Anterior cingulate cortex (tissue), 58 donors: ENCODE data around the gene RNU1-4.
"Not testable (repeated sequence)": the region's sequence is repeated elsewhere in the genome, so short reads cannot be mapped to it uniquely, and the experiment has no call there.

Source experiments
- DNase-seq, 58 donors: peaks; one replicate each; lab custom pipeline; 2025; lab: John Stamatoyannopoulos, UW

Gene RNU1-4

GRCh38 chr1:16707130-16708093 is 32.9 kb upstream of the RNU1-4 start:
- not testable (repeated sequence) for DNase-seq

- DNase-seq: not testable (repeated sequence)
Observed at GRCh38 chr1:16708704-16709103, 31.6 kb upstream of the RNU1-4 start.

GRCh38 chr1:16709659-16710087 is 30.6 kb upstream of the RNU1-4 start:
- DNase-seq: peak in 9 of 58 donors; percentile 28 to 56 (median 34)

GRCh38 chr1:16710618-16711017 is 29.7 kb upstream of the RNU1-4 start:
- peak in 34 of 58 donors; percentile 25 to 86 (median 58) for DNase-seq

GRCh38 chr1:16712131-16712530 is 28.2 kb upstream of the RNU1-4 start:
- not testable (repeated sequence) for DNase-seq

- DNase-seq: peak in 9 of 58 donors; percentile 13 to 56 (median 30)
Observed at GRCh38 chr1:16712582-16712981, 27.7 kb upstream of the RNU1-4 start.

DNA sequence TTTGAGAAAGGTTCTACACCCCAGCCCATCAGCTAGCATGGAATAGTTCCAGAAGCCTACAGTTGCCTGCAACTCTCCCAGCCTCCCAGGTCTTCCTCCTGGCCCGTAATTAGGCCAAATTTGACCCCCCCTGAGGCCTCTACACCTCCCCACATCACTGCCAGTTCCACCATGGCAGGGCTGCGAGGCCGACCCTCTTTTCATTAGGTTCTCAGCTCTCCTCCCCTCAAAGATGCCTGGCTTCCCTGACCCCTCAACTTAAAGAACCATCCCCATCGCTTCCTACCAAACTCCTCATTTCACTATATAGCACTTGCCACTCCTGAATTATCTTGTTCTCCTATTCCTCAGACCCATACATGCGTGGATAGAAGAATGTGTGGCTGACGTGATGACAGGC is 27.3 kb upstream of the RNU1-4 start:
- DNase-seq: not testable (repeated sequence)

- DNase-seq: not testable (repeated sequence)
Observed at GRCh38 chr1:16713480-16713879, 26.8 kb upstream of the RNU1-4 start.

GRCh38 chr1:16716691-16717335 is 23.5 kb upstream of the RNU1-4 start:
- no peak for DNase-seq

GRCh38 chr1:16717336-16718098 is 22.8 kb upstream of the RNU1-4 start:
- peak in 12 of 58 donors; percentile 22 to 66 (median 41) for DNase-seq

- DNase-seq: not testable (repeated sequence)
Observed at GRCh38 chr1:16718099-16718907, 22.0 kb upstream of the RNU1-4 start.

GRCh38 chr1:16718908-16719533 is 21.3 kb upstream of the RNU1-4 start:
- no peak for DNase-seq

DNA sequence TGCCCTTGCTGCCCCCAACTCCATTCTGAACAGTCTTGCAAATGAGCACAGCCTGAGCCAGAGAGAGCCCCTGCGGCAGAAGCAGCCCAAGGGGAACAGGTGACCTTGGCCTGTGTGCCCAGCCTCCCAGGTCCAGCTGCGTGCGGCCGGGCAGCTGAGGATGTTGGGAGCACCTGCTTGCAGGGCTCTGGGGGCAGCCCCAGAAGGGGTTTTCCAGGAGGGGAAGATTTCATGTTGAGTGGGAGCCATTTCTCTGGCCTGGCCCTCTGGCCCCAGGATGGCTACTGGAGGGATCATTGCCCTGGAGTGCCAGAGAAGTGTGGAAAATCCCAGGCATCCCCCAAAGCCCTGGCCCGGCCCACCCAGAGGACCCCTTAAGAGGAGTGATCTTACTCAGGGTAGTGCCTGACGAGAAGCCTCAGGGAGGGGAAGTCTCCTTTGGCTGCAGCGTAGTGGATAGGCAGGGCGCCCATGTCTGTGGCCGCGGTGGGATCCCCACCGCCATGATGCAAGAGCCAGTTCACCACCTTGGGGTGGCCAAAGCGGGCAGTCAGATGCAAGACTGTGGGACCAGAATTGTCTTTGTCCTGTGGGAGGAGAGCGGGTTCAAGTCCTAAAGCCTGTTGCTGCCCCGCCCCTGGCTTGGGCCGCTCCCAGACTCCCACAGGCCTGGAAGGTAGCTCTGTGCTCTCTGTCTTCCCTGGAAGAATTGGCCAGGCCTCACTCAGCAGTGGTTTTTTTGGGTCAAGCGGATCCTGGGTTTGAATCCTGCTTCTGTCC is 20.6 kb upstream of the RNU1-4 start:
- no peak for DNase-seq

DNA sequence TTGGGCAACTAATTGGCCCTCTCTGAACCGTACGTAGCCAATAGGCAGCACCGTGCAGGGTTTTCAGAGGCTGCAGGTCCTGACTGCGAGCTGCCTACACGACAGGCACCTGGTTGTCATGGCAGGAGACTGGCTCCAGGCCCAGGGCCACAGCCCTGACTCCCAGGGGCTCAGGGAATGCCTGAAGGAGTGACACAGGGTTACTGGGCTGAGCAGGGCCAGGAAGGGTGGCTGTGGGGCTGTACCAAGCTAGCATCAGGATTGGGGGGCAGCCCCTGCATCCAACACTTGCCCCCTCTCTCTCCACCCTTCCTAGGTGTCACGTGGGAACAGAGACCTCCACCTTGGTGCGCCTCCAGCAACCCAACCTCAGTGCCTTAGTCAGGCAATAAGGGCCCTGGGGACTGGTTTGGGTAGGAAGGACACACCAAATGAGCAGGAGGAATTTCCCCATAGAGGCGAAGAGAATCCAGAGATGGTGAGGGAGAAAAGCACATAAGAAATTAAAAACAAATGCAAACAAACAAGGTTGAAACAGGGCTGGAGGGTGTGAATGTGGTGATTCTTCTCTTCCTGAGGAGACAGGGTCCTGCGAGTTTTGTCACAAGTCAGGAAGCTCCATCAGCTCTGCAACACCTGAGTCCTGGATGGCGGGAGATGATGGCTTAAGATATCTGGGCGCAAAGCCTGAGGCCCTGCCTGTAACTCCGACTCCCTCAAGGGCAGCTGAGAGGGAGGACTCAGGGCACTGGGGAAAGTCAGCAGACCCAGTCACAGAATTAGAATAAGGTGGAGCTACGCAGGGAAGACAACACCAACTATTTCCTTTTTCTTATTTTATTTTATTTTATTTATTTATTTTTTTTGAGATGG is 19.7 kb upstream of the RNU1-4 start:
- DNase-seq: no peak

DNA sequence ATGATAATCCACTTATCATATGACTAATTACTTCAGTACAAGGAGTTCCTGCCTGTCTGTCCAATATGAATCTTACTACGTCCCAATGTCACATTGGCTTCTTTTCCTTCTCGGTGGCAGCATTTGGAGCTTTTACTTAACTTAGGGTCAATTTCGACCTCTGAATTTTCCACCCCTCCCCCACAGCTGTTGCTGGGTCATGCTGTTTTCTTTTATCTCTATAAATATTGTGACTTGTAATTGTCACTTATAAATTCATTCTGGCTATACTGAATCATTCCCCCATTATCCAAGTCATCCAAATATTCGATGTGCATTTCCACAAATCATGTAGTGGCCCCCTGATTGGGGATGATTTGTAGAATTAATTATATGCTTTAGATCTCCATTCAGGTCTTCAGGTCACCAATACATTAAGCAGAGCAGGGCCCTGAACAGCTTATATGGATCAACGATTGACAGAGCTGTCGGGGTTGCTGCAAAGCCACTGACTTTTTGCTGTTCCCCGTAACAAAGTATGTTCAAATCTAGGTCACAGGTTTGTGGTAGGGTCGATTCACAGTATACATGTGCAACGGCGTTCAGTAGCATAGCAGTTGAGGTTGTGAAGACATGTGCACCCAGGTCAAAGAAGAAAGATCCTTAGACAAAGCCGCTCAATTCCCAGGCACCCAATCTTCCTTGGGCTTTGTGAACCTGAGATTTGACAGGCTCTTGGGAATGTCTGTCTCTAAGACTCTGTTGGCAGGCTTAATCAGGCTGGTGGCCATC is 18.3 kb upstream of the RNU1-4 start:
- no peak for DNase-seq

GRCh38 chr1:16724718-16725438 is 15.4 kb upstream of the RNU1-4 start:
- no peak for DNase-seq
